ENCODE data around the gene SLA2. TPM values are rescaled to one million over a fixed set of nuclear protein-coding genes. Genes with fewer than 3 reads are reported as not detected.
"Not testable (repeated sequence)": the region's sequence is repeated elsewhere in the genome, so short reads cannot be mapped to it uniquely, and the experiment has no call there.

The SLA2 gene
- total RNA-seq, 2 donors from 2014 or later: 13.6 to 18.9 TPM

DNA sequence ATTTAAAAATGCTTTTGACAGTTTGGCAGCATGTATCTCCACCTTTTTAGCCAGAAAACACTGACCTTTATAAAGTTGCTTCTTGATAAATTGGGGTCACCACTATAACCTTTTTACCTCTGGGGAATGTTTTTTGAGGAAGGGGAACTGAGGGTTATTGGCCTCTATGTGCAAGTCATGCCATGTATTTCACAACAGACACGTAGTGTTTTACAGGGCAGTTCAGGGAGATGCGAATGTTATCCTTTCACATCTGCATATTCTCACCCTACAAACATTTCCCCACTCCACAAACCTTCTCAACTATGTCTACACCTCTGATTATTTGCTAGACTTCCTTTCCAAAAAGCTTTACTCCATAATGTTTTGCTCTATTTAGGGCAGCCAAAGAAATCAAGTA is 17.0 kb upstream of the SLA2 start:
- no peak overlapping the region for H3K4me3 Mint-ChIP-seq
- DNase-seq (ENCODE audit: low spot score) (no peak), ATAC-seq (no peak)
- H3K9me3 Mint-ChIP-seq: no peaks in the 10 kb centered on the region
- peaks cover 5 to 6% of the 10 kb centered on the region in 2 donors for H3K4me1 Mint-ChIP-seq (ENCODE audit: low read depth in 2 of 2)
- no peak overlapping the region for H3K27ac Mint-ChIP-seq
- H3K27me3 Mint-ChIP-seq: no peaks in the 10 kb centered on the region
- H3K36me3 Mint-ChIP-seq: no peaks in the 10 kb centered on the region

DNA sequence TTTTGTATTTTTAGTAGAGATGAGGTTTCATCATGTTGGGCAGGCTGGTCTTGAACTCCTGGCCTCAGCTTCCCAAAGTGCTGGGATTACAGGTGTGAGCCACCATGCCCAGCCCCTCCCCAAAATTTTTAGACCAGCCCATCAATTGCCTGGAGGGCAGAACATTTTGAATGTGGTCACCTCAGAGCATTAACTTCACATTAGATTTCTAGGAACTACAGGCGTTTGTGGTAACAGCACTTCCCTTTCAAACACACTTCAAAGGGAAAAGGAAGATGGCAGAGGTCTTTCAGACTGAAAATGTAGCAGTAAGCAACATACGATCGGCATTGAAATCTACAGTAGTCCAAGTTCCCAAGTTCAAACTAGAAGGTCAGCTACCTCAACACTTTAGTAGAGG is 12.3 kb upstream of the SLA2 start:
- Mint-ChIP-seq H3K36me3 (peaks cover under 1% of the 10 kb centered on the region), H3K27me3 (no peaks in the 10 kb centered on the region), H3K27ac (peak overlapping the region; percentile 57 to 69), H3K9me3 (no peaks in the 10 kb centered on the region), H3K4me1 (ENCODE audit: low read depth in 2 of 2) (peaks cover 6 to 8% of the 10 kb centered on the region in 2 donors), H3K4me3 (peak overlapping the region; percentile 45)
- no peak for DNase-seq (ENCODE audit: low spot score)
- ATAC-seq: no peak

DNA sequence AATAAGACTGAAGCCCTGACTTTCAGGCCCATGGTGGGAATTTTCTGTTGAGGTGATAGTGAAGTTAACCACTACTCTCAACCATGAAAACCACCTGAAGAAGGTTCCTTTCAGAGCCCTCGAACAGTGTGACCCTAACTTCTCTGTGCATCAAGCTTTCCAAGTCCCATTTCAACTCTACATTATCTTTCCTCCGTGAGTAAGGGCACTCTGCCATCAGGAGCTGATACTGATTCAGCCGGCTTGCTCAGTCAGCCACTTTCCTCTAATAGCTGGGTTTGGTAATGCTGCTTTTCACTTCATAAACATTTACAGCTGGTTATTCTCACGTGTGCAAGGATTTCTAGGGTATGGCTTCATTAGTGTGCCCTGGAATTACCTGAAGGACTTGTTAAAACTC is 10.7 kb upstream of the SLA2 start:
- Mint-ChIP-seq H3K4me3 (no peak overlapping the region), H3K27me3 (no peaks in the 10 kb centered on the region), H3K4me1 (ENCODE audit: low read depth in 2 of 2) (peaks cover 6 to 8% of the 10 kb centered on the region in 2 donors), H3K9me3 (no peaks in the 10 kb centered on the region), H3K36me3 (peaks cover 7% of the 10 kb centered on the region), H3K27ac (no peak overlapping the region)
- ATAC-seq (no peak), DNase-seq (ENCODE audit: low spot score) (no peak)

DNA sequence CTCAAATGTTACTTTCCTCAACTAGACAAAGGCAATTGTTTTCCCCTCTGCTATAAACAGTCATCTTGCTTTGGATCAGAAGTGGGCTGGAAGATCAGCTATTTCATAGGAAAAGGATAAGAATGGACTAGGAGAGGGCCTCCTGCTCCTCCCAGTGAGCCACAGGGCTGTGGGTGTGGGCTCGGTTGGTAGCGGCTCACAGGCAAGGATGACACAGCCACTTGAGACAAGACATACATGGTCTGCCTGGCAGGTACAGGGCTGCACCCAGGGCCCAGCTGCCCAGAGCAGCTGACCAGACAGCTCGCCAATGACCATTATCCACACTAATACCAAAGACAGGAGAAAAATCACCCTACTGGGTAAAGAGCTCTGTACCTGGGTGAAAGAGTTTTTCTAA is 9.0 kb upstream of the SLA2 start:
- Mint-ChIP-seq H3K4me1 (ENCODE audit: low read depth in 2 of 2) (peaks cover 6 to 8% of the 10 kb centered on the region in 2 donors), H3K27me3 (no peaks in the 10 kb centered on the region), H3K27ac (no peak overlapping the region), H3K9me3 (no peaks in the 10 kb centered on the region), H3K4me3 (no peak overlapping the region), H3K36me3 (peaks cover 7% of the 10 kb centered on the region)
- DNase-seq (ENCODE audit: low spot score): no peak
- no peak for ATAC-seq

DNA sequence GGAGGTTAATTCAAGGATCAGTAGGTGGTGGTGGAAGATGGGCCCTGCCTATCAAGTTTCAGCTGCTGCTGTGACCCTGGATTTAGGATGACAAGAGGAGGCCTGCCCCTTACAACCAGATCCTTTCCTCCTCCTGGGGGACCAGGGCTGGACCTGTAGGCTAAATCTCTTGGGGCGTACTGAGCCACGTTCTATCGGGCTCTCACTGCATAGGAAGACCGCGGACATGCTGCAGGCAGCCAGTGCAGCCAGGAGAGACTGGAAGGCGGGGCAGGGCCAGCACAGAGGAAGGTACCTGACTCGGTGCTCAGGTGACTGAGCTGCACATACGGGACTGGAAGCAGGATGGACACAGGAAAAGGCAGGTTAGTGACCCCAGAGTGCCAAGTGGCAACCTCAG is 8.5 kb upstream of the SLA2 start:
- DNase-seq (ENCODE audit: low spot score): no peak
- no peak for ATAC-seq
- no peaks in the 10 kb centered on the region for H3K9me3 Mint-ChIP-seq
- H3K36me3 Mint-ChIP-seq: peaks cover 7% of the 10 kb centered on the region
- peaks cover 6 to 8% of the 10 kb centered on the region in 2 donors for H3K4me1 Mint-ChIP-seq (ENCODE audit: low read depth in 2 of 2)
- no peak overlapping the region for H3K4me3 Mint-ChIP-seq
- no peaks in the 10 kb centered on the region for H3K27me3 Mint-ChIP-seq
- H3K27ac Mint-ChIP-seq: no peak overlapping the region

DNA sequence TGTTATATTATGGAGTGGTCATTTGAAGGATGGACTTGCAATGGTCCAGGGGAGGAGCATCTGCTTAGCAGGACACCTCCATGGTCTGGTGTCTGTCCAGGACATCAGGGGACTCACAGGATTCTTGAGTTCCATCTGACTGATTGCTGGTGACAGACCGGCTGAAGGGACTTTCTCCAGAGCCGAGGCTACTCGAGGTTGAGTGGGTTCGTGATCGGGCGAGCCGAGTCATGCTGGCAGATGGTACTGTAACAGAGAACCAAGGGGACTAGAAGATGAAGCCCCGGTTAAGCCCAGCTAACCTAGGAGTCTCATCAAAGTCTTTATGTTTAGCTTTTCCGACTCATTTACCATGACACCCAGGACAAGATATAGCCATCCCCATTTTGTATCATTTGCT is 7.5 kb upstream of the SLA2 start:
- ATAC-seq: no peak
- Mint-ChIP-seq H3K9me3 (no peaks in the 10 kb centered on the region), H3K4me1 (ENCODE audit: low read depth in 2 of 2) (peaks cover 4 to 7% of the 10 kb centered on the region in 2 donors), H3K27me3 (no peaks in the 10 kb centered on the region), H3K36me3 (peaks cover 7% of the 10 kb centered on the region), H3K27ac (no peak overlapping the region), H3K4me3 (no peak overlapping the region)
- DNase-seq (ENCODE audit: low spot score): no peak

DNA sequence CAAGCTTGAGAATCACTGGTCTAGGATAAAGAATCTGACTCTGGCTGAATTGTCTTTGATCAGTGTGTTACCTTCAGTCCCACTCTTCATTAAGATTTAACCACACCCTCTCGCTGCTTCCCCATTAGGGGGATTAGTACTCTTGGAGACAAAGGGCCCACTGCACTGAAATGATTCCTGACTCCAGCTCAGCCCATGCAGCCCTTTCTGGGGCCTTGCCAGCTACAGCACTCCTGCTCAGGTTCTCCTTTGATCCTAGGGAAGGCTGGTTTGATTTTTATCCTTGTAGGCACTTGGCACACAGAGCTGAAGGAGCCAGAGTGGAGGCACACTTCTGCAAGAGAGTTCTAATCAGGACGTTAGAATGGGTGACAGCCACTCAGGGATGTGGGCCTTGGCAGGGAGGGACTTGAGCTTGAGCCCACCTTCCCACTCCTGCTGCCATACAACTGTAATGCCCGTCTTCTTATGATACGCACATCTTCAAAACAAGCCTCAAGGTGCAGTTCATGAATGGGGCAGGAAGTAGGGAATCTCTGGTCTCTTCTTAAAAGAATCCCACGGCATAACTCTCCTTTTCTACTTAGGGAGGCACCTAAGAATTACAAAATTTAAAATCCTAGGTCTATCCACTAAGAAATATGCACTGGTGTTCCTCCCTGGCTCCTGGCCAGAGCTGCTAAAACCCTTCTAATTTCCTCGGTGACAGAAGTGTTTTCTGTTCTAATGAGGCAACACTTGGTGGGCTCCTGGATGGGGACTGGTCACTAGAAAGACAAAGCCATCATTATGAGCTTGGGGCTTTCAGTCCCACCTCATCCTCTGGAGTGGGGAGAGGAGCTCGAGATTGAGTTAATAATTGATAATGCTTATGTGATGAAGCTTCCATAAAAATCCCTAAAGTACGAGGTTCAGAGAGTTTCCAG is 1.5 kb upstream of the SLA2 start:
- Mint-ChIP-seq H3K27me3 (no peaks in the 10 kb centered on the region), H3K9me3 (no peaks in the 10 kb centered on the region), H3K36me3 (no peaks in the 10 kb centered on the region), H3K4me1 (ENCODE audit: low read depth in 2 of 2) (peaks cover 32 to 36% of the 10 kb centered on the region in 2 donors), H3K27ac (peak overlapping the region; percentile 84 to 88), H3K4me3 (peak overlapping the region; percentile 38)
- DNase-seq (ENCODE audit: low spot score) (no peak), ATAC-seq (no peak)

DNA sequence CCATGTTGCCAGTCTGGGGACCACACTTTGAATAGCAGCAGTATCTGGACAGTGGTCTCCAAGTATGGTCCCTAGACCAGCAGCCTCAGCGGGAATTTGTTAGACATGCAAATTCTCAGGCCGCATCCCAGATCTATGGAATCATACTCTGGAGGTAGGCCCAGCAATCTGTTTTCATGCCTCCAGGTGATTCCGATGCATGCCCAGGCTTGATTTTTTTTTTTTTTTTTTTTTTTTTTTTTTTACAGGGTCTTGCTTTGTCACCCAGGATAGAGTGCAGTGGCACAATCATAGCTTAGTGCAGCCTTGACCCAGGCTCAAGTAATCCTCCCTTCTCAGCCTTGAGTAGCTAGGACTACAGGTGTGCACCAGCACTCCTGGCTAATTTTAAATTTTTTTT is 682 bp upstream of the SLA2 start:
- H3K4me3 Mint-ChIP-seq: no peak overlapping the region
- no peaks in the 10 kb centered on the region for H3K9me3 Mint-ChIP-seq
- DNase-seq (ENCODE audit: low spot score) (no peak), ATAC-seq (no peak)
- H3K27ac Mint-ChIP-seq: peak overlapping the region; percentile 88 to 99
- no peaks in the 10 kb centered on the region for H3K36me3 Mint-ChIP-seq
- no peaks in the 10 kb centered on the region for H3K27me3 Mint-ChIP-seq
- H3K4me1 Mint-ChIP-seq (ENCODE audit: low read depth in 2 of 2): peaks cover 39 to 40% of the 10 kb centered on the region in 2 donors

DNA sequence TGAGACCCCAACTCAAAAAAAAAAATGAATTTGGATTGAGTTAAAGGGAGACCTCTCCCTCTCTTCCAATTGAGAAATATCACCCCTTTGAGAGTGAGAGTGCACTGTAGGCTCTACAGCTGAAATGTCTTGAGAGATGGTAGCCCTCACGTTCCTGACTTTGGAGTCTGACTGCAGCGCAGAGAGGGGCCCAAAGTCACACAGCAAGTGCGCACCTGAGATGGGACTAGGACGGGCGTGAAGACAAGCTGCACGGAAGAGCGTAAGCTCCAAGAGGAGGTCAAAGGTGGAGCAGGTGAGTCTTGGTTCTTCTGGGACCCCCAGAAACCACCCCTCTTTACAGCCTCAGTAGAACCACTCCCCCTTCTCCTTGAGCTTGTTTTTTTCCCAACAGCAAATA is 643 bp downstream of the SLA2 start:
- no peak for ATAC-seq
- Mint-ChIP-seq H3K9me3 (no peaks in the 10 kb centered on the region), H3K27me3 (no peaks in the 10 kb centered on the region), H3K36me3 (no peaks in the 10 kb centered on the region), H3K27ac (peak overlapping the region; percentile 88 to 99), H3K4me1 (ENCODE audit: low read depth in 2 of 2) (peaks cover 42 to 43% of the 10 kb centered on the region in 2 donors), H3K4me3 (peak overlapping the region; percentile 92)
- no peak for DNase-seq (ENCODE audit: low spot score)

DNA sequence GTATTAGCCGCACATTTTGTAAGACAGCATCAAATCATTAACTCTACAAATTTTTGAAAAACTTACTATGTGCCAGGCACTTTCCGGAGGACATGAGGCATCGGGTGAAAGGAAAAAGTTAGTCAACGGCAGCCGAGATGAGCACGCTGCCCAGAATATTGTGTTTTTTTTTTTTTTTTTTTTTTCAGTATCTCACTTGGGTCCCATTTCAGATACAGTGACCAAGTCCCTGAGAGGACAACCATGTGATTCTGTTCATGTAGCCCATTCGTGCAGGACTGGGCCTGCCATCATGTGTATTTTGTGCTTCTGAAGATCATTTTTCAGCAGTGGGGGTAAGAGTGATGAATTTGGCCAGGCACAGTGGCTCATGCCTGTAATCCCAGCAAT is 1.3 kb downstream of the SLA2 start:
- ATAC-seq (peak in 1 of 2 donors; percentile 32), DNase-seq (ENCODE audit: low spot score) (no peak)
- peak overlapping the region; percentile 92 for H3K4me3 Mint-ChIP-seq

DNA sequence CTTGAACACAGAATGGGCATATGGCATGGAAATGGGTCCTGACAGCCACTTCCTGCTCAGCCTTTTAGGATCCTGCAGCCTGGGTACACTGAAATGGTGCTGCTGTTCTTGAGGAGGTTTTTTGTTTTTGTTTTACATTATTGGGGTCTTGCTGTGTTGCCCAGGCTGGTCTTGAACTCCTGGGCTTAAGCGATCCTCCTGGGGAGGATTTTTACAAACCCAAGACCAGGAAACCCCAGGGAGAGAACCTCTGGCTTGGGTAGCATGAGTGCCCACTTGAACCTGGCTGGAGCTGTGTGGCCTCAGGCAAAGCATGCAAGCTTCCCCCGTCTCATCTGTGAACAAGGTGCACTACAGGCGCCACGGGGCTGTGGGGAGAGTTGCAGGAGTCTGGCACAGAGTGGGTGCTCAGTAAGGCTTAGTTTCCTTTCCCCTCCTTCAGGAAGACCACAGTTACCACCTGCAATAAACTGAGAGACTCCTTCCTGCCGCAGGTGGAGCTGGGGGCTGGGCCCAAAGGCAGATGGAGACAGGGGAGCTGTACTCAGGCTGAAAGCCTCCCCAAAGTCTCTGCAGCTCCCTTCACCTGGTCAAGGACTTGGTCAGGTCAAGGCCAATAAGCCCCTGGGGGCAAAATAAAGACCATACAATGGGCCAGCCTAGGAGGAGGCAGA is 1.8 kb downstream of the SLA2 start:
- Mint-ChIP-seq H3K4me3 (peak overlapping the region; percentile 92), H3K27ac (peak overlapping the region; percentile 88 to 99), H3K9me3 (no peaks in the 10 kb centered on the region), H3K36me3 (no peaks in the 10 kb centered on the region), H3K4me1 (ENCODE audit: low read depth in 2 of 2) (peaks cover 42 to 43% of the 10 kb centered on the region in 2 donors), H3K27me3 (no peaks in the 10 kb centered on the region)
- peak; percentile 62 to 71 for ATAC-seq
- peak; percentile 66 for DNase-seq (ENCODE audit: low spot score)

More for the DNA sequence above, 1.3 kb downstream of the SLA2 start:
- H3K9me3 Mint-ChIP-seq: no peaks in the 10 kb centered on the region
- H3K27me3 Mint-ChIP-seq: no peaks in the 10 kb centered on the region
- H3K4me1 Mint-ChIP-seq (ENCODE audit: low read depth in 2 of 2): peaks cover 42 to 43% of the 10 kb centered on the region in 2 donors
- no peaks in the 10 kb centered on the region for H3K36me3 Mint-ChIP-seq
- peak overlapping the region; percentile 88 to 99 for H3K27ac Mint-ChIP-seq

DNA sequence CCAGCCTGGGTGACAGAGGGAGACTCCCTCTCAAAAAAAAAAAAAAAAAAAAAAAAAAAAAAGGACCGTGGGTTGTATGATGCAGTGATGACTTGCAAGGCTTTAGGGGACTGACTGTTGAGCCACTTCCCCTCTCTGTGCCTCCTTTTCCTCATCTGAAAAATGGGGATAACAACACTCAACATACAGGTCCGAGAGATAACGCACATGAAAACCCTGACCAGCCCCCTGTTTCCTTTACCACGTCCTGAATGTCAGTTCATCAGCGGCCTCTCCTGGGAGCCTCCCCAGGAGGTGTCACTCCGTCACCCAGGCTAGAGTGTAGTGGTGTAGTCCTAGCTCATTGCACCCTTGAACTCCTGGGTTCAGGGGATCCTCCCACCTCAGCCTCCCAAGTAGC is 3.9 kb downstream of the SLA2 start:
- Mint-ChIP-seq H3K36me3 (no peaks in the 10 kb centered on the region), H3K4me1 (ENCODE audit: low read depth in 2 of 2) (peaks cover 39 to 42% of the 10 kb centered on the region in 2 donors)
- peak; percentile 7 to 37 for ATAC-seq

DNA sequence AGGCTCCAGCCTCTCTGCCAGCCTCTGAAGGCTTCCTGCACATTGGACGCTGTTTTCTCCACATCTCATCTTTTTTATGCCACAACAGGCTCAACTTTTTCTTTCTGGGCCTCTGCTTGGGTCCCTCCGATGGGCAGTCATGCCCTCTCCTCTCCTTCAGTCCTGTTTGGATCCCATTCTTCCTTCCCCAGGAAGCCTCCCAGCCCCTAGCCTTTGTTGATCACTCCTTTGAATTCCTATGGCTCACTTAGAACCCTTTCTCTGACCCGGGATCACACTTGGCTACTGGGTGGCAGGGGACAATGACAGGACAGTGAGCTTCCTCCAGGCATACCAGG is 4.5 kb downstream of the SLA2 start:
- DNase-seq (ENCODE audit: low spot score): no peak
- no peaks in the 10 kb centered on the region for H3K9me3 Mint-ChIP-seq
- no peaks in the 10 kb centered on the region for H3K27me3 Mint-ChIP-seq
- H3K36me3 Mint-ChIP-seq: no peaks in the 10 kb centered on the region
- peak overlapping the region; percentile 46 to 88 for H3K27ac Mint-ChIP-seq
- peaks cover 36 to 39% of the 10 kb centered on the region in 2 donors for H3K4me1 Mint-ChIP-seq (ENCODE audit: low read depth in 2 of 2)
- no peak overlapping the region for H3K4me3 Mint-ChIP-seq
- ATAC-seq: no peak

More for the DNA sequence above, 3.9 kb downstream of the SLA2 start:
- H3K27me3 Mint-ChIP-seq: no peaks in the 10 kb centered on the region
- peak; percentile 64 for DNase-seq (ENCODE audit: low spot score)
- H3K27ac Mint-ChIP-seq: peak overlapping the region; percentile 46 to 88
- peak overlapping the region; percentile 61 for H3K4me3 Mint-ChIP-seq
- H3K9me3 Mint-ChIP-seq: no peaks in the 10 kb centered on the region

DNA sequence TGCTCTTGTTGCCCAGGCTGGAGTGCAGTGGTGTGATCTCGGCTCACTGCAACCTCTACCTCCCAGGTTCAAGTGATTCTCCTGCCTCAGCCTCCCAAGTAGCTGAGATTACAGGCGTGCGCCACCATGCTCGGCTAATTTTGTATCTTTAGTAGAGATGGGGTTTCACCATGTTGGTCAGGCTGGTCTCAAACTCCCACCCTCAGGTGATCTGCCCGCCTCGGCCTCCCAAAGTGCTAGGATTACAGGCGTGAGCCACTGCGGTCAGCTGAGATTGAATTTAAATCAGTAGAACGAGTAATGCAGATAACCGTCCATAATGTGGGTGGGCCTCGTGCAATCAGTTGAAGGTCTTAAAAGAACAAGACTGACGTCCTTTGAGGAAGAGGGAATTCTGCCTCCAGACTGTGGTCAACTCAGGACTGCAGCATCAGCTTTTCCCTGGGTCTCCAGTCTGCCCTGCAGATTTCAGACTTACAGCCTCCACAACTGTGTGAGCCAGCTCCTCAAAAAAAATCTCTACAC is 7.1 kb downstream of the SLA2 start:
- ATAC-seq; DNase-seq (ENCODE audit: low spot score); H3K27me3 Mint-ChIP-seq; H3K4me3 Mint-ChIP-seq; H3K9me3 Mint-ChIP-seq; H3K36me3 Mint-ChIP-seq: not testable (repeated sequence)
- peak overlapping the region in 1 of 2 donors; percentile 56 for H3K27ac Mint-ChIP-seq
- peaks cover 19 to 22% of the 10 kb centered on the region in 2 donors for H3K4me1 Mint-ChIP-seq (ENCODE audit: low read depth in 2 of 2)

Measured in natural killer cell treated with Interleukin-12 subunit alpha and Interleukin-12 subunit beta and Interleukin-15 and Interleukin-18, amount 100 ng/mL, for 72 hours (primary cell).